Activated T-cell treated with anti-CD3 and anti-CD28 coated beads for 48 hours (primary cell): Measurements from ENCODE around the gene GPR132.
"Not testable (repeated sequence)": the region's sequence is repeated elsewhere in the genome, so short reads cannot be mapped to it uniquely, and the experiment has no call there.

Experiments used
- DNase-seq: peaks from one replicate; pipeline ENCODE4 v3.0.0-alpha.2; 2020; ENCODE audit warnings: low read depth

Gene GPR132

DNA sequence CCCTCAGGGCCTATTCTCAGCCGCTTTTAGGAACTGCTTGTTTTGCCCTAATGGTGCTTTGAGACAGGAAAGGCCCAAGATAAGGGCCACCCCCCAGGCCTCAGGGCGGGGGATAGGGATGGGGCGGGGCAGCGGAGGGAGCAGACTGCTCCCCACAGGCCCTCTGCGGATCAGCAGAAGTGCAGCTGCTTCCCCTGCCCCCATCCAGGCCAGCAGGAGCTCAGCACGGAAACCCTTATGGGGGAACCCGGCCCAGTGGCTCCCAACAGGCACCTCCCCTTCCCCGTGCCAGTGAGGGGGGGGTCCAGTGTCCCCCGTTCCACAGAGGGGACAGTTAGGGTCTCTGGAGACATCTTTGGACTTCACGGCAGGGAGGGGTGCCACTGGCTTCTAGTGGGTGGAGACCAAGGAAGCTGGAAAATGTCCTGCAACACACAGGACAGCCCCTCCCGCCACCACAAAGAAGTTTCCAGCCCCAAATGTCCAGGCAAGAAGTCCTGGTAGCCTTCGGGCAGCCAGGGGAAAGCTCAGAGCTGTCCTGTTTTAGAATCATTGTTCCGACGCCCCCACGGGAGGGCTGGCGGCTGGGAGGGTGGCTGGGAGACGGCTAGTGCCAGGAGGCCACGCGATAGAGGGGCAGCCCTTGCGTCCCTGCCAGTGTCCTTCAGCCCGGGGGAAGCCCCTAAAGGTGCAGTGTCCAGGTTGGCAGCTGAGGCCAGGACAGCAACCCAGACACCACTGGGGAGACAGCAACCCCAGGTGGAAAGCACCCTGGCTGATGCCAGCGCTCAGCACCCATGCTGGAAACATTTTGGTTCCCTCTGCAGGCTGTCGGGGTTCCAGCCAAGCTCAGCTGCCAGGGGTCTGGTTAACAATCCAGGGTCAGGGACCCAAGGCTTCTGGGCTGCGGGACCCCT is 10.4 kb upstream of the GPR132 start:
- DNase-seq: no peak

DNA sequence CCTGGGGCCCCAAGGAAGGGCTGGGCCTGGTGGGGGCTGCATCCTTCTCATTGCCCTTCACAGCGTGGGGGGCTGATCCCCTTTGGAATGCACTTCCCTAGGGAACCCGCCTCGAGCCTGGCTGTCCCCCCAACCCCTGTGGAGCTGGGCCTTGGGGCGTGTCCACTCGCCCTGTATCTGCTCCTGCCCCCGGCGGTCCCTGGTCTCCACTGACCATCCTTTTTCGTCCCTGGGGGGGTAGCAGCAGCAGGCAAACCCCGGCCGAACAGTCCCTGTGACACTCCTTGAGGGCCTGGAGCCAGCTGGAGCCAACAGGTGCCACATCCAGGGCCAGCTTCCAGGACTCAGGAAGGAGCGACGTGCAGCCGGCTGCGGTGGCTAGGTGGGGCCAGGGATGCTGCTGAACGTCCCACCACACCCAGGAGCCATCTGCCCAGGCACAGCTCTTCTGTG is 9.4 kb upstream of the GPR132 start:
- no peak for DNase-seq

DNA sequence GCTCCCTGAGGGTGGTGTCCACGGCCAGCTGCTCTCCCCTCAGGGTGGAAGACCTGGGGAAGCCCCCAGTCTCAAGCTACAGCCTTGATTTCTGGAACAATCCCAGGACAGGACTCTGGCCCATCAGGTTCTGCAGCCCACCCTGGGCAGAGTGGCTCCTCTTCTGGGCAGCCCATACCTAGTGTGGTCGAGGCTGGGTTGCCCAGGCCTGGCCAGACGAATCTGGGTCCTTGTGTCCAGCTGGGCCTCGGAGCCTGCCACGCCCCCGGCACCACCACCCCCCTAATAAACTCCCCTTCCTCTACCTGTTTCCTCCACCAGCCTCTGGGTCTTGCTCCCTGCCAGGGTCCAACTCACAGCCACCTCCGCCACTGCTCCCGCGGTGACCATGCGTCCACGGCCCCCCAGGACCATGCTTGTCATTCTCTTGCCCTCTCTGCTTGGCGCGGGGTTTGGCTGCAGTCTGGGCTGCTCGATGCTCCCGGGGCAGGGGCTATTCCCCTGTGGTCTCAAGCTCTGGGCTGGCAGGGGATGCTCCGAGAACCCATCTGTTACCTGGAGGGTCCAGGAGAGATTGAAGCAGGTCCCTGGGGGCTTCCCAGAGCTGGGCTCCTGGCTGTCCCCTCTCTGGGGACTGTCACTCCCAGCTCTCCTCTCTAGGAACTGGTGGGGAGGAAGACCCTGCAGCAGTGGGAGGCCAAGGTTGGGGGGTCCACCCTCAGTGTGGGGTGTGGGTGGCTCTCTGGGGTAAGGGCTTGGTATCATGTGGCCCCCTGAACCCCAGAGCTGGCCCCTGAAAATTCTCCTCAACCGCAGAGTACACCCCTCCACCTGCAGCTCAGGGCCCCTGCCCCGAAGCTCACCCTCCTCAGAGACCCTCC is 8.7 kb upstream of the GPR132 start:
- no peak for DNase-seq

DNA sequence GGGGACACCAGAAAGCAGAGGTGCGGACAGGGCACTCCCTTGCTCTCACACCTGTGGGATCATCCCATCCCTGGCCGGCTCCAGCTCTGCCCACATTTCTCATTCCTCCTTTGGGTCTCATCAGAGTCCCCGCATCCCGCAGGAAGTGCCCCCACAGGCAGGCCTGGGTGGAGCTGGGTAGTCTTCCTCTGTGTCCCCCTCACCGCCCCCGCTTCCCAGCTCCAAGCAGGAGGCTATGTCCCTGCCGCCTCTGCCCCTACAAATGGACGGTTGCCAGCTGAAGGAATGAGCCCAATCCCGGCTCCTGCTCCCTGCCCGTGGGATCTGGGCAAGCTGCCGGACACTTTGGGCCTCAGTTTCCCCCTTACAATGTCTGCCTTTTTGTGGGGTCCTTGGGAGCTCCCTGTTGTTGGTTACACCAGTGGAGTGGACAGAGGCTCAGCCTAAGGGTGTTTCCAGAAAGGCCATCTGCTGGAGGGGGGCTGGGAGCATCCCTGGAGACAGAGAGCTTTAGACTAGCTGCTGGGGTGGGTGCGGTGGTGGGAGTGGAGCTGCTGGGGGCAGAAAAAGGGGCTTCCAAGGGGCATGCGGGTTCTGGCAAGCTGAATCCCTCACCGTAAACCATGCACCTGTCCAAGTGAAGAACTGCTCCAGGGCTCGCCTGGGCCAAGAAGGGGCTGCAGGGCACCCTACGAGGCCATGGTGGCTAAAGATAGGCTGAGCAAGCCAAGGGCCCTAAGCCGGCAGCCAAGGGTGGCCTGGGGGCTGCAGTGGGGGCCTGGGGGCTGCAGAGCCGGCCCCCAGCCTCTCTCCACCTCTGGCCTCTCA is 7.9 kb upstream of the GPR132 start:
- DNase-seq: no peak

DNA sequence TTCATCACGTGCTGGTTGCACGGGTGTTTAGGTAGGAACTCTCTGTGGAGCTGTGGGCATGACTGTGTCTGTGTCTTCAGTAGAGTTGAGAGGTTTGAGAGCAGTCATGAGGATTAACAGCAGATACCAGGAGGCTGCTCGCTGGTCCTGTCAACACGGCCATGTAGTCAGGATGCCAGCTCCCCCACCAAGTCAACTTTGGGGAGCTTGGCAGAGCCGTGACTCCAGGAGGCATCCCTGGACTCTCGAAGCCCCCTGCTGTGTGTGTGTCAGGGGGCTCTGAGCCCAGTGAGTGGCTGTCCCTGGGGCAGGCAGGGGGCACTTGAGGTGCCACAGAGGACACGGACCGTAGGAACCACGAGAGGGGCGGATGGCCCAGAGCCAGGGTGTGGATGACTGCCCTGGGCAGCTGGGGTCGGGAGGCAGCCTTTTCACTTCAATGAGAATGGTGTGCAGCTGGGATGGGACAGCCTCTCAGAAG is 7.2 kb upstream of the GPR132 start:
- no peak for DNase-seq

DNA sequence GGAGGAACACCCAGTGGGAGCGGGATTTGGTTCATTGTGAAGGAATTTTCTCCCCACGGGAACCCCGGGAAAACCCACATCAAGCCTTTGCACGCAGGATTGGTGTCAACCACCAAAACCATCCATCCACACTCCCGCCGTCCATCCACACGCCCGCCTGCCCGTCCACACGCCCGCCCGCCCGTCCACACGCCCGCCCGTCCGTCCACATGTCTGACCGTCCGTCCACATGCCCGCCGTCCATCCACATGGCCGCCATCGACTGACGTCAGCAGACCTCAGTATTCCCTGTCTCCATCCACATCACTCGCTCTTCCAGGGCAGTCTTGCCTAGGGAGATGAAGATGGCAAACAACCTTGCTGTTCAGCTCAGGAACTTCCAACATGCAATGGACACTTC is 6.7 kb upstream of the GPR132 start:
- no peak for DNase-seq

DNA sequence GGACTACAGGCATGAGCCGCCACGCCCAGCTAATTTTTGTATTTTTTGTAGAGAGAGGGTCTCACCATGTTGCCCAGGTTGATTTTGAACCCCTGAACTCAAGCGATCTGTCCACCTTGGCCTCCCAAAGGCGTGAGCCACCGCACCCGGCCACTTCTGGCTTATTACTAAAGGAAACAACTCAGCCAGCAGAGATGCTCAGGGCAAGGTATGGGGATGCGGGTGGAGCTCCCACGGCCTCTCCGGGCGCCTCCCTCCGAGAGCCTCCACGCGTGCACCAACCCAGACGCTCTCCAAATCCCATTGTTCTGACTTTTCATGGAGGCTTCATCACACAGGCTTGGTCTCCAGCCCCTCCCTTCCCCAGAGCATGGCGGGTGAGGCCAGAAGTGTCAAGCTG is 6.1 kb upstream of the GPR132 start:
- DNase-seq: no peak

DNA sequence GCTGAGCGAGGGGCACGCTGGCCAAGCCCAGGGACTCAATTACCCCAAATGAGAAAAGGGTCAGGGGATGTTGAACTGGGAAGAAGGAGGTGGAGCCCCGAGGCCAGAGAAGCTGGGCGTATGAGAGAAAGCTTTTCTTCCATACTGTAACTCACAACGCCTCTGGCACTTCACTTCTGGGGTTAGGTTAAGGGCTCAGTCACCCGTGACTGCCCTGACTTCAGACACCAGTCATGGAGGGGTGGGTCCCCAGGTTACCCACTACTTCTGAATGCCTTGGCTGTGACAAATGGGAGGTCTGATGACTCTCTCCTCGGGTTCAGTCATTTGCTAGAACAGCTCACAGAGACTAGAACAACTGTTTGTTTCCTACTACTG is 5.5 kb upstream of the GPR132 start:
- no peak for DNase-seq

DNA sequence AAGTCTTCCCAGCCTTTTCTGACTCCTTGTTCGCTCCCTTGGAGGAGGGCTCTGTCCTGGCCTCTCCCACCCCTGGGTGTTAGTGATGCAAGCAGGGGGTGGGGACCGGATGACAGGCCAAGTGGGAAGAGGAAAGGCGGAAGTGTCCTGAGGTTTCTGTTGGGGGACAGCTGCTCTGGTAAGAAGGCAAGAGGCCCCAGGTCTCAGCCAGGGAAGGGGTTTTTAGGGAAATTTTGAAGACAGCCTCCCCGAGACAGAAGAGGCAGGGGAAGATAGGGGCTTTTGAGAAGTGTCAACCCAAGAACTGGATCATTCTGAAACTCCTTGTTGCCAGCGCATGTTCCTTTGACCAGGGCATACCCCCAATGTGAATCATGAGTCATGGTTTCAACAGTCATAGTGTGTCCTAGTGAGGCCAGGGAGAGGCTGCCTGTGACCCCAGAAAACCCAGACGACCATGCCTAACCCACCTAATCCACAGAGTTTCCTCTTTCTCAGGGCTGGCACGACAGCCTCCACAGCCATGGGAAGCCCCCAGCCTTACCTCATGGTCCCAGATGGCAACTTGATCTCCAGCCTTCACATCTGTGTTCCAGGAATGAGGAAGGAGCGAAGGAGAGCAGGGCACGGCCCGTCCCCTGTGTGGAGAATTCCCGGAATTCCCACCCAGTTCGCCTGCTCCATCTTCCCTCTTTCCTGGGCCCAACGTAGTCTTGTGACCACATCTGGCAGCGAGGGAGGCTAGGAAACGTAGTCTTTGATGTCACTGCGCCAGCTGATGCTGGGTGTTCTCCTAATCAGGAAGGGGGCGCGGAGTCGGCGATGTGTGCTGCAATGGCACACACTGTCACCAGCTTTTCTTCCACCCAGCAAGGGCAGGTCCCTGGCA is 4.9 kb upstream of the GPR132 start:
- no peak for DNase-seq

DNA sequence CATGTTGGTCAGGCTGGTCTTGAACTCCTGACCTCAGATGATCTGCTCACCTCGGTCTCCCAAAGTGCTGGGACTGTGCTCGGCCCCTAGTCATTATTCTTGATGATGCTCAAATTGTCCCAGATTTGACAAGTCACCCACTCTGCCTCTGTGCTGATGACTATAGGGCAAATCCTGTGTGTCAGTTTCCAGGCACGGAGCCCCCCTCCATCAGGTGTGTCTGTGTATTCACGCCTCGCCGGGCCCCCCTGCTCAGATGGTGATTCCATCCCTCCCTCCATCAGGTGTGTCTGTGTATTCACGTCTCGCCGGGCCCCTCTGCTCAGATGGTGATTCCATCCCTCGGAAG is 4.3 kb upstream of the GPR132 start:
- DNase-seq: no peak

DNA sequence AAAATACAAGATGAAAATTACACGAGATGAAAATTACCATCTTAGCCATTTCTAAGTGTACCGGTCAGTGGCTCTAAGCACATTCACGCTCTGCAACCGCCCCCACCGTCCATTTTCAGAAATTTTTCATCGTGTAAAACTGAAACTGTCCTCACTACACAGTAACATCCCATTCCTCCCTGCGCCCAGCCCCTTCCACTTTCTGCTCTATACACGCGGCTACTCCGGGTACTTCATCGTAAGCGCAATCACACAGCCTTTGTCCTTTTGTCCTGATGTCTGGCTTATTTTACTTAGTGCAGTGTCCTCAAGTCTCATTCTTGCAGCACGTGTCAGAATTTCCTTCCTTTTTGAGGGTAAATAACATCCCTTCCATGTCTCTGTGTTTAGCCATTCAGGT is 3.6 kb upstream of the GPR132 start:
- no peak for DNase-seq

DNA sequence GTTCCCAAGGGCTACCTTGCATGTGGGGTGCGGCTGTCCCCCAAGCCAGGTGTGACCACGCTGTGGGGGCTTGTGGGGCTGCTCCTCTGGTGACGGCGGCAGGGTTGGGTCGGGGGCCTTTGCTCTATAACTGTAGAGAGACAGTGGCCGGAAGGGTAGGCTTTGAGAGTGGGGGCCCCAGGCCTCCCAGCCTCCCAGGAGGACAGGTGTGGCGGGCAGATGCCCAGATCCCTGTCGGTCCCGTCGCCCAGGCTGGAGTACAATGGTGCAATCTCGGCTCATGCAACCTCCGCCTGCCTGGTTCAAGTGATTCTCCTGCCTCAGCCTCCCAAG is 2.7 kb upstream of the GPR132 start:
- no peak for DNase-seq

DNA sequence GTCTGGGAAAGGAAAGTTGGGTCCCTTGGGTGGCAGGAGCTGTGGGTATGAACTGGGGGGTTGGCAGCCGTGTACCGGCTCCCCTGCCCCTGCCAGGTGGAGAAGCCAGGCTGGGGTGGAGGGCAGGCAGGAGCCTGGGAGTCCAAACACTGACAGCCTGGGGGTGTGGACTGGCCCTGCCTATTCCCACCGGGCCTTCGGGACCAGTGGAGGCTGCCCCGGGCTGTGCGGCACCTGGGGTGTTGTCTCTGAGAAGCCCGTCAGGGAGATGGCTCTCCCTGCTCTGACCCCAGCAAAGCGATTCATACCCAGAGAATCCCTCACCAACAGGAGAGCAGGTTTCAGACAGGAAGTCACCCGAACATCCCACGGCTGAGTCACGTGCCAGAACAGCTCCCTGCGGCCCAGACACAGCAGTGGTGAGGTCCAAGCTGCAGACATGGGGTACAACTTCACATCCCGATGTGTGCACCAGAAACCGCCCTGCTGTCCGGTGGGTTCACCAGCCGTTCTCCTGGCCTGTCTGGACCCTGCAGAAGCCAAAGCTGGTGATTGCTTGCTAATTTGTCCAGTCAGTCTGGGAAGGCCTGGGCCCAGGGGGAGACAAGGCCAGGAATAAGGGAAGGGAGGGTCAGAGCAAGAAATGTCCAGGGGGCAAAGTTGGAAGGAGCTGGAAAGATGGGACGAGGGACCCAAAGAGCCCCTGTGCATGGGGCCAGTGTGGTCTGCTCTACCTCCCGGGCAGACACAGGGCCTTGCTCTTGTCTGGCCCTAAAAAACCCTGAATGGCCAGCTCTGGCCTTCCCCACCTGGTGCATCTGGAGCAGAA is 2.1 kb upstream of the GPR132 start:
- DNase-seq: peak; percentile 72

DNA sequence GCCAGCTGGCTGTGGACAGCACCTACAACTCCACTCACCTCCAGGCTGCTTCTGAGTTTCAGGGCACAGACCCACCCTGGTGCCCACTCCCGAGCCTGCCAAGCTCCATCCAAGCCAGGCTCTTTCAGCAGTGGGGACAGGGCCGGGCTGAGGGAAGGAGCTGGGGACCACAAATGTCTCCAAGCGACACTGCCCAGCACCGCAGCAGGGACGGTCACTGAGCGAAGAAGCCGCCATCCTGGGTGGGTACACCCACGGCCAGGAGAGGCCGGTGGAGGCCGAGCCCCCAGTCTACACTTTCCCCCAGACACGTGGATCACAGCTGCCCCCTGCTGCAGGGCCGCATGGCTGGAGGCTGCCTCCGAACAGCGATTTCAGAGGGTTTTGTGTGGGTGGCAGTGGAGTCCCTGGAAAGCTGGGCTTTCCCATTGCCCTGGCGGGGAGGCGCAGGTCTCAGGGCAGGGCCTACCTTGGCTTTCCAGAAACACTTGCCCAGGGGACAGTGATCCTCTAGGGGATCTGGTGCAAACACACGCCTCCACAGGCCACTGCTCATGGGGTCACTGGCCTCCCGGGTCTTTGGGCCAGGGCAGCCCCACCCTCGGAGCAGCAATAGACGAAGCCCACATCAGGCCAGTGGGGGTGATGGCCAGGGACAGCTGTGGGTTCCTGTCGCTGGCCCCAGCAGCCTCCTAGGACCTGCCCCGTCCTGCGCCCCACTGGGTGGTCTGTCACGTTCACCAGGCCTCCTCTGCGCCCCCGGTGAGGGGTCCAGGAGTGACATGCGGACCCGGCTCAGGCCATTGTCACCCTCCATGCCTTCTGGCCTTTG is 1.2 kb upstream of the GPR132 start:
- no peak for DNase-seq

DNA sequence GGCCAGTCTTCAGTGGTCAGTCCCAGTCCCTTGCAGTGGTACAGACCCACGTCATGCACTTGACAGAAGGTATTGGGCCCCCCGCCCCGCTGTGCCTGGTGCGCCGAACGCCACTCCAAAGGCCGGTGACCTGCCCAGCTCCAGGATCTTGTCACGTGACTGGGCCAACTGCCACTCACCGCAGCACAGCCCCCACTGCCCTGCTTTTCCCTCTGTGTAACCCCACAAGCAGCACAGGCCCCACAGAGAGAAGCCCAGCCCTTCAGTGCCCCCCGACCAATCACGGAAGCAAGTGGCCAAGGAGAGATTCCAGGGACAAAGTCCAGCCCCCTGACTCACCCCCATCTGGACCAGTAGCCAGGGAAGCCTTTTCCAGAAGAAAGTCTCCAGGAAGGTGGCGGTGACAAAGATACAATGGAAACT is 498 bp downstream of the GPR132 start:
- no peak for DNase-seq

DNA sequence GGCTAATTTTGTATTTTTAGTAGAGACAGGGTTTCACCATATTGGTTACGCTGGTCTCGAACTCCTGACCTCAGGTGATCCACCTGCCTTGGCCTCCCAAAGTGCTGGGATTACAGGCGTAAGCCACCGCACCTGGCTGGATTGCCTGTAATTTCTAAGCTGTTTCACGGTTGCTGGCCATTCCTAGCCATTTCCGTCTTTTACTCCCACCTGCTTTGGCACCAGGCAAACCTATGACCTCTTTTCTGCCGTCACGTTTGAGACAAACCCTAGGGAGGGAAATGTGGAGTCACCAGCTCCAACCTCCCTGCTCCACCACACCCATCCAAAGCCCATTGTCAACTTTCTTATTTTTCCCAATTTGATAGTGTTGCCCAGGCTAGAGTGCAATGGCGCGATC is 1.2 kb downstream of the GPR132 start:
- no peak for DNase-seq

DNA sequence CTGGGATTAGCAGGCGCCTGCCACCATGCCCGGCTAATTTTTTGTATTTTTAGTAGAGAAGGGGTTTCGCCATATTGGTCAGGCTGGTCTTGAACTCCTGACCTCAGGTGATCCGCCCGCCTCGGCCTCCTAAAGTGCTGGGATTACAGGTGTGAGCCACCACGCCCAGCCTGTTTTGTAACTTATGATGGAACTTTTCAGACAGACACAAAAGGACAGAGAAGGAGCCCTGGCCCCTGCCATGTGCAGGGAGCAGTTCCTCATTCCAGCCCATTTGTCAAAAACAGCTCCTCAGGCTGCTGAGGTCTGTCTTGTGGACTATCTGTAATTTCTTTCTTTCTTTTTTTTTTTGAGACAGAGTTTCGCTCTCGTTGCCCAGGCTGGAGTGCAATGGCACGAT is 1.7 kb downstream of the GPR132 start:
- DNase-seq: not testable (repeated sequence)

DNA sequence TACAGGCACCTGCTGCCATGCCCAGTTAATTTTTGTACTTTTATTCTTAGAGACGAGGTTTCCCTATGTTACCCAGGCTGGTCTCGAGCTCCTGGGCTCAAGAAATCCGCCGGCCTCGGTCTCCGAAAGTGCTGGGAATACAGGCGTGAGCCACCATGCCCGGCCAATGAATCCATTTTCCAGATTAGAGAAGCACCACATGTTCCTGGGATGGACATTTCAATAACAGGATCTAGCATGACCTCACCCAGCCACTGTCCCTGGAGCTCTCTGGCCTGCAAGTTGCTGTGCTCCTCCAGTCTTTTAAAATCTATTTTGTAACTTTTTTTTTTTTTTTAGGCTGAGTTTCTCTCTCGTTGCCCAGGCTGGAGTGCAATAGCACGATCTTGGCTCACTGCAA is 2.2 kb downstream of the GPR132 start:
- no peak for DNase-seq

DNA sequence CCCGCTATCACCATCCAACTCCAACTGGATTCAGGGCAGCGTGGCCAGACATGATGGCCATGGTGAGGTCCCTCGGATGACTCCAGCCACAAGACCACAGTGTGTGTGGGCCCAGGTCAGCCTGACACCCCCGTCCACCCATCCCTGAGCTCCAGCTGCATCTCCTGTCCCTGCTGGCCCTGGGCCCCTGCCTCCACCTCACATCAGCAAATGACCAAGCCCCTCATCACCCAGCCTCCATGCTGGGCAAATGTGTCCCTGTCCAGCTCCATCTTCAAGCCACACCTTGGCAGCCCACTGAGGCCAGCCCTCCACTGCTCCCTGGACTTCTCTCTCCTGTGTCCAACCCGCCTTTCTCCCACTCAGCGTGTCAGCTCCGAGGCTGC is 3.2 kb downstream of the GPR132 start:
- no peak for DNase-seq
